HepG2 (cell line): ENCODE results near the gene RASA2. TPM values are rescaled to one million over a fixed set of nuclear protein-coding genes. Genes with fewer than 3 reads are reported as not detected.
A peak's percentile ranks its signal among the peaks of the same experiment; 100 is the strongest.

Experiments used
- ATAC-seq: fragments of 200-7000 bp; cut with Tn5 transposase; 3 replicates; pipeline ENCODE4 v1.9.1; 2020; ENCODE audit warnings: mild to moderate bottlenecking, moderate library complexity
- BruUV-seq: library from RNA; stranded (reverse); fragments of 400-500 nt; replicated peaks from 2 replicates; lab custom pipeline; 2021; lab: Mats Ljungman, UMichigan
- CTCF ChIA-PET: fragments of 300-600 bp; formaldehyde crosslinking; extraction: SDS; loops from one replicate; lab custom pipeline; 2021; ENCODE audit warnings: low total read pairs, inconsistent platforms, low intra/inter-chr PET ratio; lab: Yijun Ruan, JAX
- POLR2A ChIA-PET: fragments of 350-600 bp; sonication (Branson Sonifier 250); formaldehyde crosslinking; loops from one replicate; lab custom pipeline; 2020; ENCODE audit warnings: antibody characterized with exemption, inconsistent platforms; lab: Yijun Ruan, JAX
- DNase-seq: peaks from one replicate; pipeline ENCODE4 v3.0.0-alpha.2; 2015; ENCODE audit warnings: low spot score
- FAIRE-seq: peaks from 3 replicates; lab custom pipeline; 2011; peaks lifted over from hg19 to GRCh38; lab: Jason Lieb, UNC
- H2AFZ ChIP-seq: one replicate; pipeline ENCODE4 v1.6.1; 2011; ENCODE audit warnings: low read length, inconsistent platforms
- H3K27ac ChIP-seq: fragments of 300-600 bp; 3 replicates; pipeline ENCODE4 v1.8.0; 2011; ENCODE audit warnings: mixed run types, mild to moderate bottlenecking, mixed read lengths, low read length, inconsistent platforms; ENCODE audit not compliant: insufficient read depth; ENCODE audit errors: extremely low read length
- H3K27me3 ChIP-seq, 2 experiments: fragments of 200-600 bp in 1 of 2; 2 replicates in 1 of 2; 3 replicates in 1 of 2; pipeline versions ENCODE4 v1.6.0 to v1.8.0; 2011; ENCODE audit warnings: low read length in 2 of 2, mild to moderate bottlenecking in 2 of 2, moderate library complexity in 2 of 2, inconsistent platforms in 1 of 2; ENCODE audit not compliant: insufficient read depth in 2 of 2, control insufficient read depth in 1 of 2
- H3K36me3 ChIP-seq, 2 experiments: fragments of 200-600 bp in 1 of 2; replicated peaks in 1 of 2; 2 replicates in 1 of 2; 3 replicates in 1 of 2; pipeline versions ENCODE4 v1.5.1 to v1.8.0; 2011; ENCODE audit warnings: low read length in 2 of 2, inconsistent platforms in 1 of 2; ENCODE audit not compliant: insufficient read depth in 2 of 2, control insufficient read depth in 1 of 2
- H3K4me1 ChIP-seq: 2 replicates; pipeline ENCODE4 v1.5.1; 2012; ENCODE audit warnings: low read length, inconsistent platforms; ENCODE audit not compliant: insufficient read depth
- H3K4me2 ChIP-seq: 2 replicates; pipeline ENCODE4 v1.6.0; 2011; ENCODE audit warnings: low read depth, low read length, inconsistent platforms
- H3K4me3 ChIP-seq, 3 experiments: fragments of 200-600 bp in 1 of 3; sonication (generic), shearing (Covaris generic) in 1 of 3; replicated peaks in 1 of 3; 2 replicates each; pipeline ENCODE4 v1.5.1; 2011 to 2016; ENCODE audit warnings: low read length in 3 of 3, inconsistent platforms in 2 of 3, low read depth in 2 of 3, mild to moderate bottlenecking in 2 of 3, control low read depth in 1 of 3, mixed read lengths in 1 of 3; ENCODE audit not compliant: insufficient read depth in 1 of 3
- H3K79me2 ChIP-seq: one replicate; pipeline ENCODE4 v1.6.1; 2011; ENCODE audit warnings: low read length, inconsistent platforms; ENCODE audit not compliant: insufficient read depth
- H3K9ac ChIP-seq: 2 replicates; pipeline ENCODE4 v1.6.0; 2011; ENCODE audit warnings: mild to moderate bottlenecking, low read depth, low read length, inconsistent platforms; ENCODE audit not compliant: insufficient read depth
- H3K9me3 ChIP-seq: 2 replicates; pipeline ENCODE4 v1.5.1; 2012; ENCODE audit warnings: mild to moderate bottlenecking, low read length
- H4K20me1 ChIP-seq: 2 replicates; pipeline ENCODE4 v1.6.0; 2011; ENCODE audit warnings: inconsistent platforms, mild to moderate bottlenecking, low read length, moderate library complexity; ENCODE audit not compliant: insufficient read depth
- CHD2 ChIP-seq: IDR thresholded peaks from 2 replicates; pipeline ENCODE4 v1.6.1; 2011; ENCODE audit warnings: low read depth, low read length, improper control_type of control experiment
- CREM ChIP-seq, 2 experiments: sonication (generic) in 1 of 2; formaldehyde crosslinking in 1 of 2; IDR thresholded peaks; 2 replicates each; pipeline versions ENCODE4 v1.4.0 to v1.6.1; 2016 to 2020; ENCODE audit warnings: antibody characterized with exemption in 1 of 2, mild to moderate bottlenecking in 1 of 2, missing genetic modification reagents in 1 of 2
- LCORL ChIP-seq, 2 experiments: fragments of 450-650 bp in 1 of 2; sonication (generic) in 1 of 2; formaldehyde crosslinking in 1 of 2; IDR thresholded peaks; 2 replicates each; pipeline versions ENCODE4 v1.5.0 to v1.6.1; 2017 to 2020; ENCODE audit warnings: antibody characterized with exemption in 1 of 2, missing genetic modification reagents in 1 of 2
- PAXIP1 ChIP-seq: sonication (generic); formaldehyde crosslinking; conservative IDR thresholded peaks from 2 replicates; pipeline ENCODE4 v1.4.0; 2020; ENCODE audit warnings: mild to moderate bottlenecking, missing genetic modification reagents, moderate library complexity
- WGBS: methylation state at CpG from one replicate; pipeline ENCODE4 v1.1.6; 2017; ENCODE audit warnings: low lambda C conversion rate; 5-methylcytosine and 5-hydroxymethylcytosine counted together
- in situ Hi-C: cut with HindIII; loops from 2 replicates; pipeline ENCODE4 v1.10.0; 2017; ENCODE audit warnings: low pct_unique_long_range_greater_than_20kb; ENCODE audit not compliant: extremely low pct_ligation_motif_present
- intact Hi-C: fragments of 100-400 bp; cut with micrococcal nuclease; formaldehyde crosslinking; loops from one replicate; pipeline ENCODE4 v1.10.0; 2022; ENCODE audit not compliant: unreplicated experiment
- polyA plus RNA-seq, 8 experiments: library from polyadenylated mRNA; depleted of rRNA in 3 of 8; stranded (reverse) in 7 of 8; unstranded in 1 of 8; fragments of >200 nt; fragmentation: Illumina TruSeq in 4 of 8; extraction: Trizol in 4 of 8; gene quantifications; 2 replicates each; pipeline versions ENCODE4 v1.2.1 to v1.2.3, GENCODE V29; 2011 to 2016; ENCODE audit warnings: low read depth in 4 of 8, missing spikeins in 1 of 8, mixed read lengths in 1 of 8; ENCODE audit not compliant: insufficient read depth in 1 of 8
- total RNA-seq, 5 experiments: library from RNA; depleted of rRNA; stranded (reverse); fragments of >200 nt; fragmentation: Illumina TruSeq; extraction: Trizol; gene quantifications; 2 replicates each; pipeline ENCODE4 v1.2.3, GENCODE V29; 2016; ENCODE audit warnings: low read depth in 1 of 5

Gene RASA2
- total and polyA plus RNA-seq, 2 of the 13 experiments (the other 11 are each of a cell fraction or from before 2014, with no cell fraction given) = 5.4 to 8.5 TPM

- DNase-seq (peak; percentile 56), FAIRE-seq (no peak), ATAC-seq (no peak; the same call in 2 of the 3 replicates)
- 0% methylated on average over 4 of the region's 4 CpGs for WGBS
- H3K4me2 ChIP-seq = peak overlapping the region; percentile 93
- peak overlapping the region; percentile 55 for H3K9ac ChIP-seq
- peaks cover 37% of the 10 kb centered on the region for H3K79me2 ChIP-seq
- ChIA-PET CTCF (no interaction called here), POLR2A (interaction anchor here (1.7 kb wide), 1 partner anchor 55 kb away, joined by 8 read pairs; no protein-coding TSS in a partner anchor)
- no peaks in the 10 kb centered on the region for H3K27me3 ChIP-seq
- intact Hi-C loops = loop anchor here (10.0 kb wide), 1 partner anchor 388 kb away; the partner anchor contains the start of gene ATP1B3
- no peaks in the 10 kb centered on the region for H3K9me3 ChIP-seq
- peak overlapping the region; percentile 85 for H2AFZ ChIP-seq
- BruUV-seq = no TSS peak
- H3K4me1 ChIP-seq = peaks cover 64% of the 10 kb centered on the region
- no peaks in the 10 kb centered on the region for H3K36me3 ChIP-seq
- no peaks in the 10 kb centered on the region for H4K20me1 ChIP-seq
- H3K27ac ChIP-seq = peak overlapping the region; percentile 25
- in situ Hi-C loops = no loop called here
- peak overlapping the region; percentile 71 to 88 (median 86) for H3K4me3 ChIP-seq
- TF ChIP-seq CHD2 = 0 out of 2 replicates have a peak, but pooled peaks have one; percentile 38
- no peak for TF ChIP-seq CREM (IDR thresholded peaks at IDR 0.05)
- TF ChIP-seq CREM (CRISPR knock-in tag; IDR thresholded peaks at IDR 0.05) = no peak
- TF ChIP-seq PAXIP1 (CRISPR knock-in tag) = no peak
- TF ChIP-seq LCORL (IDR thresholded peaks at IDR 0.05) = 0 out of 2 replicates have a peak, but pooled peaks have one; percentile 32
- no peak for TF ChIP-seq LCORL (CRISPR knock-in tag; IDR thresholded peaks at IDR 0.05)
Measured at GRCh38 chr3:141486496-141486745, 406 bp upstream of the RASA2 start.
